Measurements from ENCODE around the gene ARSB. TPM values are rescaled to one million over a fixed set of nuclear protein-coding genes. Genes with fewer than 3 reads are reported as not detected.

The ARSB gene
- total RNA-seq, 1 experiment from 2014 or later: 21.4 TPM

- Mint-ChIP-seq H3K27ac (ENCODE audit: unreplicated experiment) (no peak overlapping the region), H3K4me3 (ENCODE audit: low read depth, unreplicated experiment) (no peak overlapping the region), H3K27me3 (ENCODE audit: unreplicated experiment) (no peaks in the 10 kb centered on the region), H3K36me3 (ENCODE audit: insufficient read depth, unreplicated experiment) (no peaks in the 10 kb centered on the region), H3K9me3 (ENCODE audit: low read depth, unreplicated experiment) (no peaks in the 10 kb centered on the region), H3K4me1 (ENCODE audit: low read depth, unreplicated experiment) (no peaks in the 10 kb centered on the region)
- no peak for DNase-seq
- intact Hi-C loops (cut with micrococcal nuclease; ENCODE audit: unreplicated experiment): no loop called here
- TF ChIP-seq CTCF (IDR thresholded peaks at IDR 0.05; ENCODE audit: unreplicated experiment): no peak
- CTCF ChIA-PET: interaction anchor here (0.6 kb wide), 1 partner anchor 326 kb away, joined by 3 read pairs; no protein-coding TSS in a partner anchor
- BruUV-seq (replicated peaks): no TSS peak
Observed at GRCh38 chr5:78833284-78833683, 151.8 kb downstream of the ARSB start.

GRCh38 chr5:78830528-78831046, 154.5 kb downstream of the ARSB start:
- intact Hi-C loops (cut with micrococcal nuclease; ENCODE audit: unreplicated experiment): no loop called here
- CTCF ChIA-PET: no interaction called here
- Mint-ChIP-seq H3K27me3 (ENCODE audit: unreplicated experiment) (no peaks in the 10 kb centered on the region), H3K36me3 (ENCODE audit: insufficient read depth, unreplicated experiment) (no peaks in the 10 kb centered on the region), H3K9me3 (ENCODE audit: low read depth, unreplicated experiment) (no peaks in the 10 kb centered on the region), H3K4me1 (ENCODE audit: low read depth, unreplicated experiment) (no peaks in the 10 kb centered on the region), H3K4me3 (ENCODE audit: low read depth, unreplicated experiment) (no peak overlapping the region), H3K27ac (ENCODE audit: unreplicated experiment) (no peak overlapping the region)
- no TSS peak for BruUV-seq (replicated peaks)
- DNase-seq: no peak
- TF ChIP-seq CTCF (IDR thresholded peaks at IDR 0.05; ENCODE audit: unreplicated experiment): no peak

GRCh38 chr5:78829811-78830527, 155.1 kb downstream of the ARSB start:
- DNase-seq: no peak
- CTCF ChIA-PET: no interaction called here
- Mint-ChIP-seq H3K36me3 (ENCODE audit: insufficient read depth, unreplicated experiment) (no peaks in the 10 kb centered on the region), H3K4me3 (ENCODE audit: low read depth, unreplicated experiment) (no peak overlapping the region), H3K4me1 (ENCODE audit: low read depth, unreplicated experiment) (no peaks in the 10 kb centered on the region), H3K9me3 (ENCODE audit: low read depth, unreplicated experiment) (no peaks in the 10 kb centered on the region), H3K27ac (ENCODE audit: unreplicated experiment) (no peak overlapping the region), H3K27me3 (ENCODE audit: unreplicated experiment) (no peaks in the 10 kb centered on the region)
- intact Hi-C loops (cut with micrococcal nuclease; ENCODE audit: unreplicated experiment): no loop called here
- BruUV-seq (replicated peaks): no TSS peak
- TF ChIP-seq CTCF (IDR thresholded peaks at IDR 0.05; ENCODE audit: unreplicated experiment): no peak

- no peak for DNase-seq
- H3K9me3 Mint-ChIP-seq (ENCODE audit: low read depth, unreplicated experiment): no peaks in the 10 kb centered on the region
- no peaks in the 10 kb centered on the region for H3K4me1 Mint-ChIP-seq (ENCODE audit: low read depth, unreplicated experiment)
- H3K27ac Mint-ChIP-seq (ENCODE audit: unreplicated experiment): no peak overlapping the region
- no peak overlapping the region for H3K4me3 Mint-ChIP-seq (ENCODE audit: low read depth, unreplicated experiment)
- no peak for TF ChIP-seq CTCF (IDR thresholded peaks at IDR 0.05; ENCODE audit: unreplicated experiment)
- intact Hi-C loops (cut with micrococcal nuclease; ENCODE audit: unreplicated experiment): no loop called here
- H3K36me3 Mint-ChIP-seq (ENCODE audit: insufficient read depth, unreplicated experiment): no peaks in the 10 kb centered on the region
- no peaks in the 10 kb centered on the region for H3K27me3 Mint-ChIP-seq (ENCODE audit: unreplicated experiment)
- CTCF ChIA-PET: no interaction called here
- BruUV-seq (replicated peaks): no TSS peak
Observed at GRCh38 chr5:78827725-78828124, 157.4 kb downstream of the ARSB start.

Data from Calu3 (cell line).